Bronchial smooth muscle cell (primary cell): Measurements from ENCODE around the gene APH1A. TPM values are rescaled to one million over a fixed set of nuclear protein-coding genes. Genes with fewer than 3 reads are reported as not detected.

ENCODE experiments used
- total RNA-seq: library from RNA; depleted of rRNA; stranded (reverse); fragments of >200 nt; gene quantifications from 2 replicates; pipeline ENCODE4 v1.2.1, GENCODE V29; 2014

The APH1A gene
- total RNA-seq: 83.4 and 92.6 TPM in 2 replicates

GRCh38 chr1:150268705-150269403 lies at the start of gene APH1A:
APH1A (minus strand) TSS chr1:150269016; CDS start chr1:150268810, 206 bp downstream.

GRCh38 chr1:150293433-150294253 lies 24.8 kb upstream of the APH1A start, which contains the start of gene MRPS21:
MRPS21 (plus strand) TSS chr1:150293861; CDS start chr1:150294367, 506 bp downstream.

GRCh38 chr1:150281758-150282557 lies 13.1 kb upstream of the APH1A start, which contains the start of gene CIART:
CIART (plus strand) TSS chr1:150282554; CDS start chr1:150283268, 714 bp downstream.

GRCh38 chr1:150257624-150258585 lies 10.9 kb downstream of the APH1A start, which contains the start of gene CA14:
CA14 (plus strand) TSS chr1:150257774; CDS start chr1:150258129, 355 bp downstream.

GRCh38 chr1:150235852-150236613 lies 32.8 kb downstream of the APH1A start, which contains the start of gene ANP32E:
ANP32E (minus strand) TSS chr1:150236112; CDS start chr1:150235786, 326 bp downstream.

Other genes starting within 250 kb of the APH1A start
- 39.9 and 43.2 TPM in 2 replicates for gene VPS45, start 201.2 kb downstream of the APH1A start, total RNA-seq
- gene PLEKHO1, start 119.1 kb downstream of the APH1A start, total RNA-seq: 40.0 and 45.1 TPM in 2 replicates
- gene ANP32E, start 32.9 kb downstream of the APH1A start, total RNA-seq: 24.6 and 39.2 TPM in 2 replicates
- not detected in 2 replicates for gene CA14, start 11.2 kb downstream of the APH1A start, total RNA-seq
- 65.3 and 92.0 TPM in 2 replicates for gene C1orf54, start 3.8 kb upstream of the APH1A start, total RNA-seq
- 2.7 and 4.9 TPM in 2 replicates for gene CIART, start 13.5 kb upstream of the APH1A start, total RNA-seq
- gene MRPS21, start 24.8 kb upstream of the APH1A start, total RNA-seq: 105 and 122 TPM in 2 replicates
- 29.0 and 31.2 TPM in 2 replicates for gene PRPF3, start 52.5 kb upstream of the APH1A start, total RNA-seq
- 5.0 and 6.4 TPM in 2 replicates for gene RPRD2, start 95.1 kb upstream of the APH1A start, total RNA-seq
- gene TARS2, start 218.4 kb upstream of the APH1A start, total RNA-seq: 11.1 and 12.8 TPM in 2 replicates
- 16.4 and 22.5 TPM in 2 replicates for gene ECM1, start 239.1 kb upstream of the APH1A start, total RNA-seq
- 1.0 and 1.6 TPM in 2 replicates for gene FALEC, start 246.7 kb upstream of the APH1A start, total RNA-seq